ENCODE results near the gene TNFRSF14.

TNFRSF14 gene

GRCh38 chr1:2583871-2584351 lies 27.7 kb downstream of the TNFRSF14 start:
- TF ChIP-seq CTCF (IDR thresholded peaks at IDR 0.05; ENCODE audit: extremely low read depth, insufficient read depth, missing control alignments), result no peak
- in situ Hi-C loops (cut with MboI; ENCODE audit: low pct_unique_long_range_greater_than_20kb, low sequenced_read_pairs, unreplicated experiment), result no loop called here
- DNase-seq (ENCODE audit: low spot score), result no peak

- no peak for TF ChIP-seq CTCF (IDR thresholded peaks at IDR 0.05; ENCODE audit: extremely low read depth, insufficient read depth, missing control alignments)
- in situ Hi-C loops (cut with MboI; ENCODE audit: low pct_unique_long_range_greater_than_20kb, low sequenced_read_pairs, unreplicated experiment), result no loop called here
- no peak for DNase-seq (ENCODE audit: low spot score)
Measured at GRCh38 chr1:2584686-2585317, 28.6 kb downstream of the TNFRSF14 start.

GRCh38 chr1:2585318-2586092 lies 29.3 kb downstream of the TNFRSF14 start:
- peak; percentile 9 for TF ChIP-seq CTCF (IDR thresholded peaks at IDR 0.05; ENCODE audit: extremely low read depth, insufficient read depth, missing control alignments)
- in situ Hi-C loops (cut with MboI; ENCODE audit: low pct_unique_long_range_greater_than_20kb, low sequenced_read_pairs, unreplicated experiment), result no loop called here
- peak; percentile 77 for DNase-seq (ENCODE audit: low spot score)

GRCh38 chr1:2586154-2587070 lies 30.2 kb downstream of the TNFRSF14 start, which contains the start of gene PRXL2B:
TSS of gene PRXL2B (plus strand) at chr1:2586777. CDS start at chr1:2586886, 109 bp downstream.
- in situ Hi-C loops (cut with MboI; ENCODE audit: low pct_unique_long_range_greater_than_20kb, low sequenced_read_pairs, unreplicated experiment), result no loop called here
- DNase-seq (ENCODE audit: low spot score), result peak; percentile 100
- TF ChIP-seq CTCF (IDR thresholded peaks at IDR 0.05; ENCODE audit: extremely low read depth, insufficient read depth, missing control alignments), result no peak

GRCh38 chr1:2587071-2587859 lies 31.1 kb downstream of the TNFRSF14 start:
- no peak for TF ChIP-seq CTCF (IDR thresholded peaks at IDR 0.05; ENCODE audit: extremely low read depth, insufficient read depth, missing control alignments)
- peak; percentile 54 for DNase-seq (ENCODE audit: low spot score)
- in situ Hi-C loops (cut with MboI; ENCODE audit: low pct_unique_long_range_greater_than_20kb, low sequenced_read_pairs, unreplicated experiment), result no loop called here

All from GM13977 (cell line).